Parietal lobe (tissue), 1 donor: ENCODE measurements around the gene C2orf42. TPM values are rescaled to one million over a fixed set of nuclear protein-coding genes. Genes with fewer than 3 reads are reported as not detected.

Source experiments
- total RNA-seq: library from RNA; depleted of rRNA; stranded (reverse); fragments of >200 nt; gene quantifications from one replicate; pipeline ENCODE4 v1.2.3, GENCODE V29; 2014

Gene C2orf42
- total RNA-seq = 30.4 TPM

GRCh38 chr2:70190418-70191243, at the start of gene C2orf42:
C2orf42 (minus strand) TSS chr2:70191019; CDS start chr2:70181985, 9,034 bp downstream.

Other genes starting within 250 kb of the C2orf42 start
- gene ASPRV1, start 229.4 kb downstream of the C2orf42 start, total RNA-seq = 8.8 TPM
- 38.8 TPM for gene PCBP1, start 103.5 kb downstream of the C2orf42 start, total RNA-seq
- gene TIA1, start 57.6 kb upstream of the C2orf42 start, total RNA-seq = 733 TPM
- 70.1 TPM for gene PCYOX1, start 67.1 kb upstream of the C2orf42 start, total RNA-seq
- gene SNRPG, start 102.7 kb upstream of the C2orf42 start, total RNA-seq = 88.6 TPM
- gene FAM136A, start 111.0 kb upstream of the C2orf42 start, total RNA-seq = 26.9 TPM